NCI-H446 (cell line): ENCODE results near the gene SLC3A2.
"Not testable (repeated sequence)": the region's sequence is repeated elsewhere in the genome, so short reads cannot be mapped to it uniquely, and the experiment has no call there.

Experiments
- DNase-seq, 2 experiments: peaks; one replicate each; lab custom pipeline; 2025; lab: John Stamatoyannopoulos, UW

Gene SLC3A2

GRCh38 chr11:62852523-62853188, 28.0 kb upstream of the SLC3A2 start:
- DNase-seq = no peak

DNA sequence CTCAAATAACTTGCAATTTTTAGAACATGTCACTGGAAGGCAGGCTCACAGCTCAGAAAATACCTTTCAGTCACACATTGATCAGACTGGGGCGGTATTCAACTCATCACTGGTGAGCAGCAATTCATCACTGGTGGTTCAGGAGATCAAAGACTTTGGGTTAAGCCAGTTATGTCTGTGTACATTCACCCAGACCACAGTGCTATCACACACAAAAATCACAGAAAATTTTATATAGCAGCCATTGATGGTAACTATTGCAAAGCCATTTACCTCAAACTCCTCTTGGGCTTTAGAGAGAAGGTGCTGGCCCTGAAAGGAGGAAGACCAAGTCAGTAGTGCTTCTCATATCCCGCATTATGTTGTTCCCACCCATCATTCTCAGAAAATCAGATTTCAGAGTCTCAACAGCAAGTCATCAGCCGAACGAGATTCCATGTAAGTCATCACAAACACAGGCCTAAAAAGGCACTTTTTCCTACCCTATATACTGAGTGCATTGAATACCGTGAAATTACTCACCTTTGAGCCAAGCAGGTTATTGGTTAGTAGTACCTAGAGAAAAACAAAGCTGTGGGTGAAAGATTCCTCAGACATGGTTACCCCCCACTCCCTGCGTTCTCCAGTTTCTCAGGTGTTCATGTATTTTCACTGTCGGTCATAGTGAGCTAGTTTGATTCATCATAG, 27.3 kb upstream of the SLC3A2 start:
- DNase-seq = no peak

DNA sequence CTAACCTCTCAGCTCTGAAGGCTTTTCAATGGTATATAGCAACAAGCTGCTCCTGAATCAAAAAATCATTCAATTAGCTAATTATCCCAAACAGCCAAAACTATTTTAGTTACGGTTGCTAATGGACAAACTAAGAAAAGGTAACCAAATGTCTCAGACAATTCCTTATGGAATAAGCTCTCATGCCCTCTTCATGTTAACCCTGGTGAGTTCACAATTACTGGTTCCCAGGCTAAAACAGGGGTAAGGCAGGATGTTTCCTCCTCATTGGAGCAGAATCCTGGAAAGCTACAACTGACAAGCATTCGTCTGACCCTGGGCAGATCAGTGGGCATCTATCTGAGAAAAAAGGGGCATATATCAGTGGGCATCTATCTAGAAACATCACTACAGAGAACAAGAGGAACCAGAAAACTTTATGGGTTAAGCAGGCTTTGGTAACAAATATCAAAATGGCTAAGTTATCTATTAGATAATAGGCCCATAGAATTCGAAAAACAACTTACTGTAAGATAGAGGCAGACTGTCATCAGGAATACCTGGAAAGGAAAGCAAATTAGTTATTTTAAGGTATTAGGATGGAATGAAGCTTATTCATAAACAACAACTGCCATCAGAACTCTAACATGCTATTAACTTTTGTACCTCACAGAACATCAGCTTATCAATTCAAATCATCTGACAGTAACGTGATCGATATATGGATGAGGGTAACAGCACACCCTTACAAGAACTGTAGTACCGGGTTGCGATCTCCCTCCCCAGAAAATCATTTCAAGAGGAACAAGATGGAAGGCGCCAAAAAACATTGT, 26.5 kb upstream of the SLC3A2 start:
- DNase-seq = no peak

DNA sequence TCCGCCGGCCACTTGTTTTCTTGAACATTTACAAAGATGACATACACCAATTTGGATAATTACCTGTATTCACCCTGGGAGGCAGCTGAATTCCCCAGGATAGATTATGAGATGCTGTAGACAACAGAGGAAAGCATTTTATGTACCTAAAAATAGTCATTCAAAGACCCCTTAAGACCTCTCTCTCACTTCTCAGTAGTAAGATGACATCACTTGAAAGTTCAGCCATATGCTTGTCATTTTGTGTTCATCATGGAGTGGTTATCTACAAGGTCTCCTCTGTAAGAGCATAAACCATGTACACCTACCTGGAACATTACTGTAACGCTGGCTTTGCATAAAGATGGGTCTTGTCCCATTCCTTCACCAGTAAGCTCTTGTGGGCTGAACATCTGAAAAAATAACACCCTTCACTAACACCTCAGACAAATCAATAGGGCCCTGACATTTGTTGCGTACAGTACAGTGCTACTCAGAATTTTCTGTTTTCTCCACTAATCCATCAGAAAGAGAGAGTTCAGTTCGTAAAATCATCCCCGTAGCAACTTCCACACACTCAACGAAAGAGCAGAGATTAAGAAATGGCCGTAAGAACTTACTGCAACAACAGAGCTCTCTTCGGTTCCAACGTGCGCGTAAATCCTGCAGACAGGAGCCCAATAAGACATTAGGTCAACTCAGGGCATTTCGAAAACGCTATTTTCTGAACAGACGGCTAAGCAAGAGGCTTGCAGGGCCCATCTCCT, 25.7 kb upstream of the SLC3A2 start:
- no peak for DNase-seq

- peak; percentile 97 to 99 for DNase-seq
These were observed 24.9 kb upstream of the SLC3A2 start for GRCh38 chr11:62855571-62856332.

DNA sequence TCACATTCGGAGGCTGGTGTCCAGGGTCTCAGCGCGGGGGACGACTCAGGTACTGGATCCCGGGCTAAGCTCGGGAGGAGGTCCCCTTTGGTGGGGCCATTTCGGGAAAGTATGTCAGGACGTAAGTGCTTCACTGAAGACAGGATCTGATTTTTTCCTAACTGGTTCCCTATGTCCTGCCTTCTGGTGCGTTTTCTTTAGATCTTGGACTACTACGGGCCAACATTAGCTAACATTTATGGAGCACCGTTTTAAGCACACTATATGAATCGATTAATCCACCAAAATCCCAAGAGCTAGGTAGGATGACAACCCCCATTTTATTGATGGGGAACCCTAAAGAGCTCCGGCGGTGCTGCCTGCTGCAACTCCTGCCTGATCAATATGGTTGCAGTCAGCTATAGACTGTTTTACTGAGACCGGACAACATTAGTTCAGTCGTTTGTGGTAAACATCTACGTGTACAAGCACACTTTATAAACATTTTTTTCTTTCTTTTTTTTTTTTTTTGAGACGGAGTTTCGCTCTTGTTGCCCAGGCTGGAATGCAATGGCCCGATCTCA, 24.3 kb upstream of the SLC3A2 start:
- no peak for DNase-seq

- DNase-seq = no peak
These were observed 23.1 kb upstream of the SLC3A2 start for GRCh38 chr11:62857541-62857982.

- DNase-seq = no peak
These were observed 22.5 kb upstream of the SLC3A2 start for GRCh38 chr11:62858201-62858600.

DNA sequence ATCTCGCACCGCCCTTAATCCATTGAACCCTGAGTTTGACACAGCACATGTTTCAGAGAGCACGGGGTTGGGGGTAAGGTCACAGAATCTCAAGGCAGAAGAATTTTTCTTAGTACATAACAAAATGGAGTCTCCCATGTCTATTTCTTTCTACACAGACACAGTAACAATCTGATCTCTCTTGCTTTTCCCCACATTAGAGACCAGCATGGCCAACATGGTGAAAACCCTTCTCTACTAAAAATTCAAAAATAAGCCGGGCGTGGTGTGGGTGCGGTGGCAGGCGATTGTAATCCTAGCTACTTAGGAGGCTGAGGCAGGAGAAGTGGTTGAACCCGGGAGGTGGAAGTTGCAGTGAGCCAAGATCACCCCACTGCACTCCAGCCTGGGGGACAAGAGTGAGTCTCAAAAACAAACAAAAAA, 21.4 kb upstream of the SLC3A2 start:
- DNase-seq = not testable (repeated sequence)

- no peak for DNase-seq
These were observed 19.7 kb upstream of the SLC3A2 start for GRCh38 chr11:62860835-62861563.

DNA sequence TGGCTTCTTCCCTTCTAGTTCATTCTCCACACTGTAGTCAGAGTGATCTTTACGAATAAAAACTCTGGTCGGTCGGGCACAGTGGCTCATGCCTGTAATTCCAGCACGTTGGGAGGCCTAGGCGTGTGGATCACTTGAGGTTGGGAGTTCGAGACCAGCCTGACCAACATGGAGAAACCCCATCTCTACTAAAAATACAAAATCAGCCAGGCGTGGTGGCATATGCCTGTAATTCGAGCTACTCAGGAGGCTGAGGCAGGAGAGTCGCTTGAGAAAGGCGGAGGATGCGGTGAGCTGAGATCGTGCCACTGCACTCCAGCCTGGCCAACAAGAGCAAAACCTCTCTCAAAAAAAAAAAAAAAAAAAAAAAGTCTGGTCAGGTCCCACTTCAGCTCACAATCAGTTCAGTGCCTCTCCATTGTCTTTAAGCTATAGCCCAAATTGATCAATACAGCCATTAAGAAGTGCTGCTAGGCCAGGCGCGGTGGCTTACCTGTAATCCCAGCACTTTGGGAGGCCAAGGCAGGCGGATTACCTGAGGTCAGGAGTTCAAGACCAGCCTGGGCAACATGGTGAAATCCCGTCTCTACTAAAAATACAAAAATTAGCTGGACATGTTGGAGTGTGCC, 19.0 kb upstream of the SLC3A2 start:
- DNase-seq = not testable (repeated sequence)

DNA sequence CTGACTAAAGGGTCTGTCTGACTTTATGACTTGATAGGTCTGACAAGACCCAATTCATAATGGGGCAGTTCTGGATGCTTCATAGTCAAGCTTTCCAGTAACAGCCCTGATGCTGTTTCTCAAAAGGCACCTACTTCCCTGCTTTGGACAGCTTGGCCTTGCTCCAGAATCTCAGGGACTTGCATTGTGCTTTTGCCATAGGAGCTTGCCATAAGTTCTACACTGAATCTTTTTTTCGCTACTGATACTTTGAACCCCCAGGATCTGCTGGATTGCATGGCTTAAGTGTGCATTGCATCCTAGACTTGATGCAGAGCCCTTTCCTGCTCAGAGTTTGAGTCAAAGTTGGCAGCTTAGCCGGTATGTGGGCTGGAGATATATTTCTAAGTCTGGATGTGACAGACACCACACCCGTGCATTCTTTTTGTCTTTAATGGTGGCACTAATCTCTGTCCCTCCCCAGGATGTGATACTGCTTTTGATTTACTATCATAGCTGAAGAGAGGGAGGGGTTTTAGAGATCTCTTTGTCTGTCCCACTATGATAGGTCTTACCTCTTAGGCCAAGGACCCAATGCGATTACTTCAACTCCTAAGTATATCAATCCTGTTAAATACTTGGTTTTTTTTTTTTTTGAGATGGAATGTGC, 16.9 kb upstream of the SLC3A2 start:
- no peak for DNase-seq

DNA sequence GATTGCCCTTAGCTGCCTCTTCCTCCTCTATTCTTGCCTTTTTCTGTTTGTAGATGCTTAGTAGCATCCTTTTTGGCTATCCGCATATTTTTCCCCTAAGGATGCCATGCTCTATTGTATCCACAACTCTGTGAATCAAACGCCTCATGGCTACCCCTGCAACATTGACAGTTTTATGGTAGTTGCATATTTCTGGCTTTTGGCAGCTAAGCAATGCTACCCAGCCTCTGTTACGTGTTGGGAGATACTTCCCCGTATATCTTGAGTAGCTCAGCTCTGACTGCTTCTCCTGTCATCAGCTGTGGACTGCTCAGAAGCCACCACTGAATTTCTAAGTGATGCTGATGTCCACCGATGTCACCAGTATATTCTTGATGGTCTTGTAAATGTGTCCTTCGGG, 15.1 kb upstream of the SLC3A2 start:
- no peak for DNase-seq

DNA sequence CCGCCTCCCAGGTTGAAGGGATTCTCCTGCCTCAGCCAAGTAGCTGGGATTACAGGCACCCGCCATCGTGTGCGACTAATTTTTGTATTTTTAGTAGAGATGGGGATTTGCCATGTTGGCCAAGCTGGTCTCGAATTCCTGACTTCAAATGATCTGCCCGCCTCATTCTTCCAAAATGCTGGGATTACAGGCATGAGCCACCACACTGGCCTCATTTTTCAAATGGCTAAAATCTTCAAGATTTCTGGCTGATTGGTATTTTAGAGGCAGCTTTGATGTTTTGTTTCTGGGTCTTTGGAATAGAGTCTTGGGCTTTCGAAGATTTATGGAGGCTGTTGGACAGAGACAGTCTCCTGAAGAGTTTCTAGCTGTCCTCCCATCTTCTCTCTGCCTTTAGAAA, 5.8 kb upstream of the SLC3A2 start:
- DNase-seq = no peak

DNA sequence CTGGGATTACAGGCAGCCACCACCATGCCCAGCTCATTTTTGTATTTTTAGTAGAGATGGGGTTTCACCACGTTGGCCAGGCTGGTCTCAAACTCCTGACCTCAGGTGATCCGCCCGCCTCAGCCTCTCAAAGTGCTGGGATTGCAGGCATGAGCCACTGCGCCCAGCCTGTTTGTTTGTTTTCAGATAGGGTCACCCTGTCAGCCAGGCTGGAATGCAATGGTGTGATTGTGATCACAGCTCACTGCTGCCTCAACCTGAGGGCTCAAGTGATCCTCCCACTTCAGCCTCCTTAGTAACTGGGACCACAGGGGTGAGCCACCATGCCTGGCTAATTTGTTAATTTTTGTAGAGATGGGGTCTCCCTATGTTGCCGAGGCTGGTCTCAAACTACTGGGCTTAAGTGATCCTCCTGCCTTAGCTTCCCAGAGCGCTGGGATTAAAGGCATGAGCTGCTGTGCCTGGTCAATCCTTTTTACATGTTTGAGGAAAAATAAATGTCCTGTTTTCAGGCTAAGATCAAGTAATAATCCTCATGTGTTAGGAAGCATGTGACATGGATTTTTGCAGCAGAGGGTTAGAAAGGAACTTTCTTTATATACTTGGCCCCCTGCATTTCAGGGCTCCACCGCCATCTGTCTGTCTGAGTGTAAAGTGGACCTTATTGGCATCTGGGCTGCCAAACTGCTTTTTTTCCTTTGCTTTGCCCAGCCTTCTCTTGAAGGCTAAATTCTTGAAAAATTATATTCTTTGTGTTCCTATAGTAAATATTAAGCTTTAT, 4.8 kb upstream of the SLC3A2 start:
- DNase-seq = no peak

GRCh38 chr11:62876712-62877111, 4.0 kb upstream of the SLC3A2 start:
- no peak for DNase-seq

- no peak for DNase-seq
These were observed 1.3 kb upstream of the SLC3A2 start for GRCh38 chr11:62879235-62879978.
